Activated T-helper 17 cell treated with anti-CD3 and anti-CD28 coated beads, Interleukin-2, amount 50 U/mL, for 72 hours (primary cell): ENCODE data around the gene CSAG1. TPM values are rescaled to one million over a fixed set of nuclear protein-coding genes. Genes with fewer than 3 reads are reported as not detected.
"Not testable (repeated sequence)": the region's sequence is repeated elsewhere in the genome, so short reads cannot be mapped to it uniquely, and the experiment has no call there.

Experiments
- ATAC-seq: fragments of 150-1000 bp; cut with Tn5 transposase; replicated peaks from 2 replicates; pipeline ENCODE4 v1.10.0; 2021; ENCODE audit warnings: mild to moderate bottlenecking, moderate library complexity
- H3K27ac Mint-ChIP-seq: one replicate; pipeline ENCODE4 v1.8.0; 2022; ENCODE audit warnings: mixed read lengths
- H3K27me3 Mint-ChIP-seq: one replicate; pipeline ENCODE4 v1.8.0; 2022; ENCODE audit warnings: mixed read lengths
- H3K36me3 Mint-ChIP-seq: one replicate; pipeline ENCODE4 v1.8.0; 2022; ENCODE audit warnings: low read depth, mild to moderate bottlenecking, mixed read lengths
- H3K4me1 Mint-ChIP-seq: one replicate; pipeline ENCODE4 v1.8.0; 2022; ENCODE audit warnings: mixed read lengths
- H3K4me3 Mint-ChIP-seq: one replicate; pipeline ENCODE4 v1.8.0; 2022; ENCODE audit warnings: mild to moderate bottlenecking, mixed read lengths
- H3K9me3 Mint-ChIP-seq: one replicate; pipeline ENCODE4 v1.8.0; 2022; ENCODE audit warnings: mixed read lengths
- total RNA-seq, 2 donors: library from RNA; stranded (reverse); gene quantifications; one replicate each; pipeline ENCODE4 v1.2.3, GENCODE V29; 2022

The CSAG1 gene
- not detected for total RNA-seq

GRCh38 chrX:152733261-152733975 lies at the start of gene CSAG1, which contains the start of gene MAGEA12:
TSS of gene CSAG1 (minus strand) at chrX:152733721. CDS start at chrX:152732460, 1,261 bp downstream.
TSS of gene MAGEA12 (plus strand) at chrX:152733757. CDS start at chrX:152736162, 2,405 bp downstream.
- Mint-ChIP-seq H3K27me3 (peaks cover 6% of the 10 kb centered on the region), H3K9me3 (no peaks in the 10 kb centered on the region), H3K4me3 (no peak within 1 kb of the TSS), H3K4me1 (no peaks in the 10 kb centered on the region), H3K36me3 (no peaks in the 10 kb centered on the region), H3K27ac (no peak within 1 kb of the TSS)
- ATAC-seq, result no peak

GRCh38 chrX:152769549-152770289 lies 36.2 kb upstream of the CSAG1 start, which contains the start of gene MAGEA6:
TSS of gene MAGEA6 (minus strand) at chrX:152769689. CDS start at chrX:152767650, 2,039 bp downstream.
- not testable (repeated sequence) for H3K27ac Mint-ChIP-seq

DNA sequence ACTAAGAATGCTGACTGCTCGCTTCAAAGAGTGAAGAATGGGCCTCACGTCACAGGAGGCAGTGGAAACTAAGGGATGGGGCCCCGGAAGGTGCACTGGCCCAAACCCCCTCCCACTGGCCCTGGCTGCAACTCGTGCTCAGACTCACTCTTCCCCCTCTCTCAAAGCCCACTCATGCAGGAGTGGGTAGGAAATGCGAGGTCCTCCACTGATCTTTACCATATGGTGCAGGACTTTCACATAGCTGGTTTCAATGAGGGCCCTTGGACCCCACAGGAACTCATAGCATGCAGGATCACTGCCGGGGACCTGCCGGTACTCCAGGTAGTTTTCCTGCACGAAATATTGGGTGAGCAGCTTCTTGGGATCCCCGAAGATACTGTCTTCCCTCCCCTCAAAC lies 33.0 kb upstream of the CSAG1 start:
- ATAC-seq, H3K4me1 Mint-ChIP-seq, H3K36me3 Mint-ChIP-seq, H3K4me3 Mint-ChIP-seq, H3K27me3 Mint-ChIP-seq, H3K9me3 Mint-ChIP-seq, H3K27ac Mint-ChIP-seq: not testable (repeated sequence)

More at GRCh38 chrX:152769549-152770289, 36.2 kb upstream of the CSAG1 start, which contains the start of gene MAGEA6:
- H3K27me3 Mint-ChIP-seq, H3K4me1 Mint-ChIP-seq, H3K4me3 Mint-ChIP-seq, H3K36me3 Mint-ChIP-seq, H3K9me3 Mint-ChIP-seq, ATAC-seq: not testable (repeated sequence)

GRCh38 chrX:152761582-152761981 lies 28.1 kb upstream of the CSAG1 start:
- not testable (repeated sequence) for H3K9me3 Mint-ChIP-seq, H3K27ac Mint-ChIP-seq, H3K36me3 Mint-ChIP-seq, ATAC-seq, H3K4me1 Mint-ChIP-seq, H3K4me3 Mint-ChIP-seq, H3K27me3 Mint-ChIP-seq

DNA sequence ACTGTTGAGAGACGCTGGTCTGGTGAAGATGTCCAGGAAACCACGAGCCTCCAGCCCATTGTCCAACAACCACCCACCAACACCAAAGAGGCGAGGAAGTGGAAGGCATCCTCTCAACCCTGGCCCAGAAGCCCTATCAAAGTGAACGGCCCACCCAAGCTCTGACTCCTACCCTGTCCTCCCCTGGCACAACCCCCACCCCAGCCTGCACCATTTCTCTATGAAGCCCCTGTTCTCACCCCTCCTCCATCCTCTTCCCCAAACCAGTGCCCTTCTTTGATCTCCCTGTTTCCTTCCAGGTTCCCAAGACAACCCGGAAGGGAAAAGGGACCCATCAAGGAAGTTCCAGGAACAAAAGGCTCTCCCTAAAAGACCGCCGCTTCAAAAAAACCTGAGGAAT lies 26.0 kb upstream of the CSAG1 start:
- H3K36me3 Mint-ChIP-seq, H3K4me3 Mint-ChIP-seq, H3K9me3 Mint-ChIP-seq, H3K4me1 Mint-ChIP-seq, ATAC-seq, H3K27me3 Mint-ChIP-seq, H3K27ac Mint-ChIP-seq: not testable (repeated sequence)

DNA sequence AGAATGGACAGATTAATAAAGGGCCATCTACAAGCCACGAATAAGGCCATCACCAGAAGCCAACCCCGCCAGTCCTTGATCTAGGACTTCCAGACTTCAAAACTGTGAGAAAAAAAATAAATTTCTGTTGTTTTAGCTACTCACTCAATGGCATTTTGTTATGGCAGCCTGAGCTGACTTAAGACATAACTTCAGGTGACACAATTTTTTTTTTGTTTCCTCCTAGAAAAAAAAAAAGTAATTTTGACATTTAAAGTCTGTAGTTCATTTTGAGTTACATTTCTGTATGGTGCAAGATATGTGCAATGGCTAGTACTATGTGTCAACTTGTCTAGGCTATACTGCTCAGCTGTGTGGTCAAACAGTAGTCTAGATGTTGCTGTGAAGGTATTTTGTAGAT lies 25.4 kb upstream of the CSAG1 start, which contains the start of gene CSAG3:
Gene CSAG3 (plus strand): TSS at position 301 of the 400 bp plus-strand sequence.
- H3K9me3 Mint-ChIP-seq, ATAC-seq, H3K27ac Mint-ChIP-seq, H3K27me3 Mint-ChIP-seq, H3K4me1 Mint-ChIP-seq, H3K36me3 Mint-ChIP-seq, H3K4me3 Mint-ChIP-seq: not testable (repeated sequence)

DNA sequence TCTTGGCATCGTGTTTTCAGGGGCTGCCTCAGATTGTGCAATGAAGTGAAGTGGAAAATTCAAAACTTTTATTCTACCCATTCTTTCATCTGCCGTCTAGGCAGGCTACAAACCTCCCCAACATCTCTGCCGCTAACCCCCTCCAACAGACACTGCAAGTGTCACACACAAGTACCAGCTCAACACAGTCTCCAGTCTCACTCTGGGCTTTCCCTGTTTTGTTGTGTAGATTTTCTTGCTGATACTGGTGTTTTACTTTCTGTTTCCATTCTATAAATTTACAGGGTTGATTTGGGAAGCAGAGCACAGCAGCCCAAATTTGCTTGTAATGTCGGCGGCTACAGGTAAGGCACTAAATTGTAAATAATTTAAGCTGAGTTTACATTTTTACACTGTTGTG lies 21.4 kb upstream of the CSAG1 start:
- not testable (repeated sequence) for H3K27me3 Mint-ChIP-seq, ATAC-seq, H3K4me1 Mint-ChIP-seq, H3K36me3 Mint-ChIP-seq, H3K27ac Mint-ChIP-seq, H3K4me3 Mint-ChIP-seq, H3K9me3 Mint-ChIP-seq

DNA sequence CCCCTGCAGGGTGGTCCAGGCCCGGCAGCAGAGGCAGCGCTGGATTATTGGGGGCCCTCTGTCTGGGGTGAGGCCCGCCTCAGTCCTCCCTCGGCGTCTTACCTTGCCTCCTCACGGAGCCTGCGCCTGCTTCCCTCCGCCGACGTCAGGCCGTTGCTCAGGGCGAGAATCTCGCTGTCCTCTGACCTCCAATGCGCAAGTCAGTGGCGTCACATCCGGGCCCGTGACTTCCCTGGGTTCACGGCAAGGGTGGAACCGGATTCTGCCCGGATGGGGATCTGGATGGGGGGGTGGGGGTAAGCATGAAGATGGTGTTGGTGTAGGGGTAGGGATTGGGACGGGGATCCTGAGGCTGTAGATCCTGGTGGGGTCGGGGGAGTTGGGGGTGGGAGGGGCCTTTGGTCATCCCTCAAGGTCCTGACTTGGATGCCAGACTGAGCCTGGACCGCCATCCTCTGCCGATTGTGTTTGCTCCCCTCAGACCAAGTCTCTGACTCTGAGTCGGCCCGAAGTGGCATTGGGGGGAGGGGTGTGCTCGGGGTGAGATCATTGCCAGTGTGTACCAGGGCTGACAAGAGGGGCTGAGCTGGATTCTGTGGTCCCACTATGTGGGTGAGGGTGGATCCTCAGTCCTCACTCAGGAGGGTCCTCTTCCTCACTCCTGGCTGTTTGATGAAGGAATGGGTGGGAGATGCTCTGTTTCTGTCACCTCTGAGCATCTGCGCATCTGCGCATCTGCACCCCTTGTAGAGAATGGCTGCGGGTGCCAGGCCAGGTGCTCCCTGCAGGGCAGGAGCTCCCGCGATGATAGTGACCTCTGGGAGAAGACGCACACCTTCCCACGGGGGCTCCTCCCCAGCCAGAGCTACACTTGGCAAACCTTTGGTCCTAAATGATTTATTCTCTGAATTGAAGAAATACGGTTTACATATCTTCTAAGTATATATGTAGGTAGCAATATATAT lies 20.4 kb upstream of the CSAG1 start, which contains the start of gene MAGEA2:
Gene MAGEA2 (minus strand): TSS at position 157 of the 965 bp plus-strand sequence. CDS start 2,479 bp downstream, outside the sequence.
- H3K36me3 Mint-ChIP-seq, H3K27me3 Mint-ChIP-seq, H3K9me3 Mint-ChIP-seq, H3K4me1 Mint-ChIP-seq, H3K27ac Mint-ChIP-seq, H3K4me3 Mint-ChIP-seq, ATAC-seq: not testable (repeated sequence)

DNA sequence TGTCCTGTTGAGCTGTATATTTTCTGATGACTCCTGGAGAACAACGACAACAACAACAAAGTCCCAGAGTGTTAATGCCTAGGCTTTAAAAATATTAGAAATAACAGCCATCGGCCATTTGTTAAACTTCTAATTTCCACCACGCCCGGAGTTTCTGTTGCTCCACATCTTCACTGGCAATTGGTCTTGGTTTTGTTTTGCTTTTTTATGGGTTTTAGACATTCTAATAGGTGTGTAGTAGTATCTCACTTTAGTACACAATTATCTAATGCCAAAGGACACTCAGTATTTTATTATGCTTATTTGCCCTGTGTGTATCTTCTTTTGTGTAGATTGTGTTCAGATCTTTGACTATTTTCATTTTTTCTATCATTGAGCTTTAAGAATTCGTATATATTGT lies 5.0 kb upstream of the CSAG1 start:
- H3K27me3 Mint-ChIP-seq, result no peaks in the 10 kb centered on the region
- no peak for ATAC-seq
- no peaks in the 10 kb centered on the region for H3K9me3 Mint-ChIP-seq
- no peak overlapping the region for H3K27ac Mint-ChIP-seq
- H3K4me1 Mint-ChIP-seq, result no peaks in the 10 kb centered on the region
- H3K36me3 Mint-ChIP-seq, result no peaks in the 10 kb centered on the region
- no peak overlapping the region for H3K4me3 Mint-ChIP-seq

DNA sequence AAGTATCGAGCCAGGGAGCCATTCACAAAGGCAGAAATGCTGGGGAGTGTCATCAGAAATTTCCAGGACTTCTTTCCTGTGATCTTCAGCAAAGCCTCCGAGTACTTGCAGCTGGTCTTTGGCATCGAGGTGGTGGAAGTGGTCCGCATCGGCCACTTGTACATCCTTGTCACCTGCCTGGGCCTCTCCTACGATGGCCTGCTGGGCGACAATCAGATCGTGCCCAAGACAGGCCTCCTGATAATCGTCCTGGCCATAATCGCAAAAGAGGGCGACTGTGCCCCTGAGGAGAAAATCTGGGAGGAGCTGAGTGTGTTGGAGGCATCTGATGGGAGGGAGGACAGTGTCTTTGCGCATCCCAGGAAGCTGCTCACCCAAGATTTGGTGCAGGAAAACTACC lies 3.0 kb upstream of the CSAG1 start:
- not testable (repeated sequence) for H3K9me3 Mint-ChIP-seq, H3K4me1 Mint-ChIP-seq, H3K27ac Mint-ChIP-seq, H3K4me3 Mint-ChIP-seq, H3K27me3 Mint-ChIP-seq, H3K36me3 Mint-ChIP-seq, ATAC-seq

- Mint-ChIP-seq H3K36me3 (no peaks in the 10 kb centered on the region), H3K4me3 (no peak overlapping the region), H3K9me3 (no peaks in the 10 kb centered on the region), H3K27ac (no peak overlapping the region), H3K27me3 (no peaks in the 10 kb centered on the region), H3K4me1 (no peaks in the 10 kb centered on the region)
- ATAC-seq, result no peak
Observed at GRCh38 chrX:152735860-152736511, 2.5 kb upstream of the CSAG1 start.

GRCh38 chrX:152735101-152735500 lies 1.6 kb upstream of the CSAG1 start:
- no peaks in the 10 kb centered on the region for H3K9me3 Mint-ChIP-seq
- no peaks in the 10 kb centered on the region for H3K4me1 Mint-ChIP-seq
- no peak for ATAC-seq
- H3K27me3 Mint-ChIP-seq, result no peaks in the 10 kb centered on the region
- H3K36me3 Mint-ChIP-seq, result no peaks in the 10 kb centered on the region
- H3K4me3 Mint-ChIP-seq, result no peak overlapping the region
- H3K27ac Mint-ChIP-seq, result no peak overlapping the region

DNA sequence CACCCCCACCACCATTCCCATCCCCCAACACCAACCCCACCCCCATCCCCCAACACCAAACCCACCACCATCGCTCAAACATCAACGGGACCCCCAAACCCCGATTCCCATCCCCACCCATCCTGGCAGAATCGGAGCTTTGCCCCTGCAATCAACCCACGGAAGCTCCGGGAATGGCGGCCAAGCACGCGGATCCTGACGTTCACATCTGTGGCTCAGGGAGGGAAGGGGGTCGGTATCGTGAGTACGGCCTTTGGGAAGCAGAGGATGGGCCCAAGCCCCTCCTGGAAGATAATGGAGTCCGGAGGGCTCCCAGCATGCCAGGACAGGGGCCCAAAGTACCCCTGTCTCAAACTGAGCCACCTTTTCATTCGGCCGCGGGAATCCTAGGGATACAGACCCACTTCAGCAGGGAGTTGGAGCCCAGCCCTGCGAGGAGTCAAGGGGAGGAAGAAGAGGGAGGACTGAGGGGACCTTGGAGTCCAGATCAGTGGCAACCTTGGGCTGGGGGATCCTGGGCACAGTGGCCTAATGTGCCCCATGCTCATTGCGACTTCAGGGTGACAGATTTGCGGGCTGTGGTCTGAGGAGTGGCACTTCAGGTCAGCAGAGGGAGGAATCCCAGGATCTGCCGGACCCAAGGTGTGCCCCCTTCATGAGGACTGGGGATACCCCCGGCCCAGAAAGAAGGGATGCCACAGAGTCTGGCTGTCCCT lies 780 bp upstream of the CSAG1 start:
- not testable (repeated sequence) for ATAC-seq, H3K4me1 Mint-ChIP-seq, H3K36me3 Mint-ChIP-seq, H3K4me3 Mint-ChIP-seq, H3K9me3 Mint-ChIP-seq, H3K27ac Mint-ChIP-seq, H3K27me3 Mint-ChIP-seq
